Measurements from ENCODE around the gene MYLK4. TPM values are rescaled to one million over a fixed set of nuclear protein-coding genes. Genes with fewer than 3 reads are reported as not detected.

MYLK4 gene
- total RNA-seq, 3 donors from 2014 or later: 0.41 to 0.82 (median 0.43) TPM

GRCh38 chr6:2768696-2769095 lies 18.0 kb upstream of the MYLK4 start:
- TF ChIP-seq, protein P1, sequence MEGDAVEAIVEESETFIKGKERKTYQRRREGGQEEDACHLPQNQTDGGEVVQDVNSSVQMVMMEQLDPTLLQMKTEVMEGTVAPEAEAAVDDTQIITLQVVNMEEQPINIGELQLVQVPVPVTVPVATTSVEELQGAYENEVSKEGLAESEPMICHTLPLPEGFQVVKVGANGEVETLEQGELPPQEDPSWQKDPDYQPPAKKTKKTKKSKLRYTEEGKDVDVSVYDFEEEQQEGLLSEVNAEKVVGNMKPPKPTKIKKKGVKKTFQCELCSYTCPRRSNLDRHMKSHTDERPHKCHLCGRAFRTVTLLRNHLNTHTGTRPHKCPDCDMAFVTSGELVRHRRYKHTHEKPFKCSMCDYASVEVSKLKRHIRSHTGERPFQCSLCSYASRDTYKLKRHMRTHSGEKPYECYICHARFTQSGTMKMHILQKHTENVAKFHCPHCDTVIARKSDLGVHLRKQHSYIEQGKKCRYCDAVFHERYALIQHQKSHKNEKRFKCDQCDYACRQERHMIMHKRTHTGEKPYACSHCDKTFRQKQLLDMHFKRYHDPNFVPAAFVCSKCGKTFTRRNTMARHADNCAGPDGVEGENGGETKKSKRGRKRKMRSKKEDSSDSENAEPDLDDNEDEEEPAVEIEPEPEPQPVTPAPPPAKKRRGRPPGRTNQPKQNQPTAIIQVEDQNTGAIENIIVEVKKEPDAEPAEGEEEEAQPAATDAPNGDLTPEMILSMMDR (IDR thresholded peaks at IDR 0.05): no peak
- no peaks in the 10 kb centered on the region for H3K9me3 ChIP-seq
- DNase-seq (no peak), ATAC-seq (no peak)
- H3K4me3 ChIP-seq: no peak overlapping the region
- intact Hi-C loops (cut with DNase I, micrococcal nuclease): no loop called here
- peaks cover 23% of the 10 kb centered on the region for H3K4me1 ChIP-seq (ENCODE audit: low read depth)
- no peaks in the 10 kb centered on the region for H3K36me3 ChIP-seq (ENCODE audit: low read depth)

- TF ChIP-seq, protein P1 (IDR thresholded peaks at IDR 0.05): no peak
- ATAC-seq: no peak
- intact Hi-C loops (cut with DNase I, micrococcal nuclease): no loop called here
- H3K36me3 ChIP-seq (ENCODE audit: low read depth): no peaks in the 10 kb centered on the region
- no peaks in the 10 kb centered on the region for H3K9me3 ChIP-seq
- peaks cover 23% of the 10 kb centered on the region for H3K4me1 ChIP-seq (ENCODE audit: low read depth)
- no peak for DNase-seq
- no peak overlapping the region for H3K4me3 ChIP-seq
These were observed 17.2 kb upstream of the MYLK4 start for GRCh38 chr6:2767657-2768524.

DNA sequence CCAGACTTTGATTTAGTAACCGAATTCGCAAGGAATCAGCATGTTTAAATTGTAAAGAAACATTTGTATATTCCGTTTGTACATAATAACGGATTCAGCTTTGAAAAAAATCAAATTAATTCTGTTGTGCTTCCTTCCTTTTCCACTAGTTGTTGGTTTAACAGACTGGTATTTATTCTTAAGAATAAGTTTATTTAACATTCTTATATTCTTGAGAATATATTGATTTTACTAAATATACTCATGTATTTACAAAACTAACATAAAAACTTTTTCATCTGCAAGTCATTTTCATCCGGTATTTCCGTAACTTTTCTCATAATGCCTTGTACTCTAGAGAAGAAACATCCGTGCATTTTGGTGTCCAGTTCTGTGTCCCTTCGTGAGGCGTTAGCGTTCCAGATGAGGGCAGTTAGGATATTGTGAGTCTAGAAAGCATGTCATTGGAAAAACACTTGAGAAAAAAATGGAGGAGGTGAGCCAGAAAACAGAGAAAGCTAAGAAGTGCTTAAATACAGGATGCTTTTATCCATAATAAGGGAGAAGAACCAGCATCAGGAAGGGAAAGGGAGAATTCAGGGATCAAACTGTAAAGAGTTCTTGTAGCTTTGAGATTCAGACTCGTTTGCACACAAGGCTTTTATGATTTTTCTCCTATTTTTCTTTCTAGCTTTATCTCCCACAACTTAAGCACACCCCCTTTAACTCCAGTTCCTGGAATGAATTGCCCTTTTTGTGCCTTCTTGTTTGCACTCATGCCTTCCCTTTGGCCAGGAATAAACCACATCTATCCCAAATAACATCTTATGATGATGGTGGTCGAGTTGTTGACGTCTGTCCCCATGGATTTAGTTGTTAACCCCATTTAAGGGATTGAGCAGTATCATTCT lies 16.3 kb upstream of the MYLK4 start:
- Histone ChIP-seq H3K4me1 (ENCODE audit: low read depth) (peaks cover 23% of the 10 kb centered on the region), H3K4me3 (no peak overlapping the region), H3K36me3 (ENCODE audit: low read depth) (no peaks in the 10 kb centered on the region), H3K9me3 (no peaks in the 10 kb centered on the region)
- DNase-seq: no peak
- TF ChIP-seq, protein P1 (IDR thresholded peaks at IDR 0.05): no peak
- no peak for ATAC-seq
- intact Hi-C loops (cut with DNase I, micrococcal nuclease): no loop called here

DNA sequence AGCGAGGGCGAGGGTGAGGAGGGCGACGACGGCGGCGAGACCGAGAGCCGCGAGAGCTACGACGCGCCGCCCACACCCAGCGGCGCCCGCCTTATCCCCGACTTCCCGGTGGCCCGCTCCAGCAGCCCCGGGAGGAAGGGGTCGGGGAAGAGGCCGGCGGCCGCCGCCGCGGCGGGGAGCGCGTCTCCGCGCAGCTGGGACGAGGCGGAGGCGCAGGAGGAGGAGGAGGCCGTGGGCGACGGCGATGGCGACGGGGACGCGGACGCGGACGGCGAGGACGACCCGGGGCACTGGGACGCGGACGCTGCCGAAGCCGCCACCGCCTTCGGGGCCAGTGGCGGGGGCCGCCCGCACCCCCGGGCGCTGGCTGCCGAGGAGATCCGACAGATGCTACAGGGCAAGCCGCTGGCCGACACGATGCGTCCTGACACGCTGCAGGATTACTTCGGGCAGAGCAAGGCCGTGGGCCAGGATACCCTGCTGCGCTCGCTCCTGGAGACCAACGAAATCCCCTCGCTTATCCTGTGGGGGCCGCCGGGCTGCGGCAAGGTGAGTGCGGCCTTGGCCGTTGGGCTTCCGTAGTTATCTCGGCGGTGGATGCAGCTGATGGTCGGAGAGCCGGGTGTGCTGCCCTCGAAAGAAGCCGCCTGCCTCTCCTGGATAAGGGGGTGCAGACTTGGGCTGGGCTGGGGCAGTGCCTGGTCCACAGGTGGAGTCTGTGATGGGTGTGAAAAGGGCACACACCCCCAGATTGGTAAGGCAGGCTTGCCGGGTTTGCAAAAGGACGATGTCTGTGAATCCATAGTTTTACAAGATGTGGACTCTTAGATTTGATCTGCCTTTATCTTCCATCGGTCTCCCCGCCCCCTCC lies 15.4 kb upstream of the MYLK4 start:
- Histone ChIP-seq H3K4me1 (ENCODE audit: low read depth) (peaks cover 23% of the 10 kb centered on the region), H3K4me3 (peak overlapping the region; percentile 87), H3K9me3 (no peaks in the 10 kb centered on the region), H3K36me3 (ENCODE audit: low read depth) (no peaks in the 10 kb centered on the region)
- TF ChIP-seq, protein P1 (IDR thresholded peaks at IDR 0.05): no peak
- intact Hi-C loops (cut with DNase I, micrococcal nuclease): no loop called here
- DNase-seq (peak; percentile 53 to 77 (median 76)), ATAC-seq (peak; percentile 53)
